ENCODE results near the gene SPSB2. TPM values are rescaled to one million over a fixed set of nuclear protein-coding genes. Genes with fewer than 3 reads are reported as not detected.
A peak's percentile ranks its signal among the peaks of the same experiment; 100 is the strongest.

The SPSB2 gene
- total RNA-seq, 1 experiment from 2014 or later = 9.2 TPM

DNA sequence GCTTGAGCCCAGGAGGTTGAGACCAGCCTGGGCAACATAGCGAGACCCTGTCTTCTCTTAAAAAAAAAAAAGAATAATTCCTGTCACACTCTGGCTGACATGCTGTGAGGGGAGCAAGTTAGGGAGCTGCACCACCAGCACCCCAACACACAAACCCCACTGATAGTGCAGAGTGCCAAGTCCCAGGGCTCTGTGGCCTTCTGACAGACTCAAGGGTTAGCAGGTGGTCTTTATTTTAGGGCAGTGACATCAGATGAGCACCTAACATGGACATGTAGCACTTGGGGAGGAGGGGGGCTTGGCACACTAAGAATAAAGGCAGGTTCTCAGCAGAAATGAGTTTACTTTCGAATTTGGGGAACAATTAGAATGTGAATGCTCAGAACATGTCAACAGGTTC lies 14.3 kb downstream of the SPSB2 start:
- H3K36me3 Mint-ChIP-seq (ENCODE audit: insufficient read depth, unreplicated experiment) = peaks cover 80% of the 10 kb centered on the region
- CTCF ChIA-PET = interaction anchor here (2.7 kb wide), 1 partner anchor 10 kb away, joined by 13 read pairs; no protein-coding TSS in a partner anchor

DNA sequence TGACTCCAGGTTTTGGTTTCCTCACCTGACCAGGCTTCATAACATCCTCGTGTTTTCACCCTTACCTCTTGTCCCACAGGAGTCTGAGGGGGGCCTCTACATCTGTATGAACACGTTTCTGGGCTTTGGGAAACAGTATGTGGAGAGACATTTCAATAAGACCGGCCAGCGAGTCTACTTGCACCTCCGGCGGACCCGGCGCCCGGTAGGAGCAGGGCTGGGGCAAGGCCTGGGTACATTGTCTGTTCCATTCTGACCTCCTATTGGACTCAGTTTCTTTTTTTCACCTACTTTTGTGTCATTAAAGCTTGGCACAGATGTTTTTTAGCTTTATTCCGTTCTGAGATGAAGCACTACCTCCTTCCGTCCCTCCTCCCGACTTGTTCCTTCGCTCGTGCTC lies 17.8 kb downstream of the SPSB2 start:
- Mint-ChIP-seq H3K36me3 (ENCODE audit: insufficient read depth, unreplicated experiment) (peaks cover 52% of the 10 kb centered on the region), H3K4me1 (ENCODE audit: insufficient read depth, unreplicated experiment) (peaks cover 19% of the 10 kb centered on the region), H3K4me3 (ENCODE audit: unreplicated experiment) (no peak overlapping the region), H3K9me3 (ENCODE audit: unreplicated experiment) (no peaks in the 10 kb centered on the region), H3K27me3 (ENCODE audit: insufficient read depth, unreplicated experiment) (no peaks in the 10 kb centered on the region), H3K27ac (ENCODE audit: low read depth, unreplicated experiment) (no peak overlapping the region)
- TF ChIP-seq, protein P1, sequence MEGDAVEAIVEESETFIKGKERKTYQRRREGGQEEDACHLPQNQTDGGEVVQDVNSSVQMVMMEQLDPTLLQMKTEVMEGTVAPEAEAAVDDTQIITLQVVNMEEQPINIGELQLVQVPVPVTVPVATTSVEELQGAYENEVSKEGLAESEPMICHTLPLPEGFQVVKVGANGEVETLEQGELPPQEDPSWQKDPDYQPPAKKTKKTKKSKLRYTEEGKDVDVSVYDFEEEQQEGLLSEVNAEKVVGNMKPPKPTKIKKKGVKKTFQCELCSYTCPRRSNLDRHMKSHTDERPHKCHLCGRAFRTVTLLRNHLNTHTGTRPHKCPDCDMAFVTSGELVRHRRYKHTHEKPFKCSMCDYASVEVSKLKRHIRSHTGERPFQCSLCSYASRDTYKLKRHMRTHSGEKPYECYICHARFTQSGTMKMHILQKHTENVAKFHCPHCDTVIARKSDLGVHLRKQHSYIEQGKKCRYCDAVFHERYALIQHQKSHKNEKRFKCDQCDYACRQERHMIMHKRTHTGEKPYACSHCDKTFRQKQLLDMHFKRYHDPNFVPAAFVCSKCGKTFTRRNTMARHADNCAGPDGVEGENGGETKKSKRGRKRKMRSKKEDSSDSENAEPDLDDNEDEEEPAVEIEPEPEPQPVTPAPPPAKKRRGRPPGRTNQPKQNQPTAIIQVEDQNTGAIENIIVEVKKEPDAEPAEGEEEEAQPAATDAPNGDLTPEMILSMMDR (IDR thresholded peaks at IDR 0.05; ENCODE audit: unreplicated experiment) = no peak
- no TSS peak for BruUV-seq (replicated peaks)
- ChIA-PET POLR2A (interaction anchor here (0.9 to 7.9 kb wide), 2 partner anchors 12 to 17 kb away, joined by 3 to 130 read pairs; partner anchors contain the start of gene TPI1), CTCF (interaction anchor here (0.6 to 7.3 kb wide), 5 partner anchors 14 to 77 kb away, joined by 3 to 40 read pairs (median 3); partner anchors contain the start of gene SPSB2)
- intact Hi-C loops (cut with micrococcal nuclease) = no loop called here
- DNase-seq (ENCODE audit: unreplicated experiment) = no peak

More for the DNA sequence above, 14.3 kb downstream of the SPSB2 start:
- Mint-ChIP-seq H3K9me3 (ENCODE audit: unreplicated experiment) (no peaks in the 10 kb centered on the region), H3K27me3 (ENCODE audit: insufficient read depth, unreplicated experiment) (no peaks in the 10 kb centered on the region), H3K27ac (ENCODE audit: low read depth, unreplicated experiment) (no peak overlapping the region), H3K4me1 (ENCODE audit: insufficient read depth, unreplicated experiment) (peaks cover 8% of the 10 kb centered on the region), H3K4me3 (ENCODE audit: unreplicated experiment) (no peak overlapping the region)
- TF ChIP-seq, protein P1 (IDR thresholded peaks at IDR 0.05; ENCODE audit: unreplicated experiment) = no peak
- no TSS peak for BruUV-seq (replicated peaks)
- intact Hi-C loops (cut with micrococcal nuclease) = no loop called here
- POLR2A ChIA-PET = interaction anchor here (0.8 to 1.5 kb wide), 2 partner anchors 8 to 14 kb away, joined by 3 to 4 read pairs; partner anchors contain the start of gene SPSB2
- no peak for DNase-seq (ENCODE audit: unreplicated experiment)

DNA sequence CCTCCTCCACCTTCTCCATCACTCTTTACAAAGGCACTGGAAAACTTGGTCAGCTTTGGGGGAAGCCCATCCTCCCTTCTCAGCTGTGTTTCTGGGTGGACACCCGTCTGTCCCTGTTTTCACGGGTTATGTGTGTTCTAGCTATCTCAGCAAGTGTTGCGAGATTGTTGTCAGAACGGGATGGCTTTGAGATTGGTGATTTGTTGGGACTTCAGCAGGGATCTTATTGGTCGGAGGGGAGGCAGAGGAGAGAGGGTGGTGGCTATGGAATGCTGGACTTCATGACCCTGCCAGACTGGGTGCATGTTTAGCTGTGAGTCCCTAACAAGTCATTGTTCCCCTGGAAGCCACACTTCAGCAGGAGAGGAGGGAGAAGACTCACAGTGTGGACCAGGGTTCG lies 19.1 kb downstream of the SPSB2 start:
- CTCF ChIA-PET = interaction anchor here (0.6 to 7.3 kb wide), 6 partner anchors 12 to 119 kb away, joined by 3 to 40 read pairs (median 10); partner anchors contain the start of gene SPSB2
- intact Hi-C loops (cut with micrococcal nuclease) = no loop called here
- H3K36me3 Mint-ChIP-seq (ENCODE audit: insufficient read depth, unreplicated experiment) = peaks cover 52% of the 10 kb centered on the region
- H3K27ac Mint-ChIP-seq (ENCODE audit: low read depth, unreplicated experiment) = peak overlapping the region; percentile 90
- no peaks in the 10 kb centered on the region for H3K27me3 Mint-ChIP-seq (ENCODE audit: insufficient read depth, unreplicated experiment)
- no peak for DNase-seq (ENCODE audit: unreplicated experiment)
- peak overlapping the region; percentile 88 for H3K4me3 Mint-ChIP-seq (ENCODE audit: unreplicated experiment)
- POLR2A ChIA-PET = interaction anchor here (0.5 to 7.9 kb wide), 5 partner anchors 13 to 246 kb away, joined by 3 to 130 read pairs (median 11); partner anchors contain the start of genes MLF2 and TPI1
- TF ChIP-seq, protein P1 (IDR thresholded peaks at IDR 0.05; ENCODE audit: unreplicated experiment) = no peak
- BruUV-seq (replicated peaks) = no TSS peak
- H3K4me1 Mint-ChIP-seq (ENCODE audit: insufficient read depth, unreplicated experiment) = peaks cover 31% of the 10 kb centered on the region
- H3K9me3 Mint-ChIP-seq (ENCODE audit: unreplicated experiment) = no peaks in the 10 kb centered on the region

DNA sequence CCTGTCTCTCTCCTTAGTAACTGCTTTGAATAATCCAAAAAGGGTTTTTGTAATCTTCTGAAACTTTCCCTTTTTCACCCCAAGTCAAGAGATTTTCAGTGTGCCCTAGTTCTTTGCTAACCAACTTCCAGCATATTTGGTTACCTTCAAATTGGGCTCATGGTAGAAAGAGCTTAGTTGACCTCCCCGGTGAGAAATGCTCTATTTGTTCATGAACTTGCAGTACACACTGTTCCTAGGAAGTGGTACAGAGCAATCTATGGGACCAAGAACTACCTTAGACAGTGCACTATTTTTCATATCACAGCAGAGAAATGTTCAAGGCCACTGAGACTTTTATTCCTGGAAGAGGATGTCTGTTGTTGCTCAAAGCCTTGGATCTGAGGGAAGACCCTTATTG lies 19.5 kb downstream of the SPSB2 start:
- H3K36me3 Mint-ChIP-seq (ENCODE audit: insufficient read depth, unreplicated experiment) = peaks cover 52% of the 10 kb centered on the region

More for the DNA sequence above, 19.5 kb downstream of the SPSB2 start:
- no TSS peak for BruUV-seq (replicated peaks)
- intact Hi-C loops (cut with micrococcal nuclease) = no loop called here
- H3K27me3 Mint-ChIP-seq (ENCODE audit: insufficient read depth, unreplicated experiment) = no peaks in the 10 kb centered on the region
- peaks cover 31% of the 10 kb centered on the region for H3K4me1 Mint-ChIP-seq (ENCODE audit: insufficient read depth, unreplicated experiment)
- peak overlapping the region; percentile 90 for H3K27ac Mint-ChIP-seq (ENCODE audit: low read depth, unreplicated experiment)
- H3K4me3 Mint-ChIP-seq (ENCODE audit: unreplicated experiment) = peak overlapping the region; percentile 88
- DNase-seq (ENCODE audit: unreplicated experiment) = no peak
- ChIA-PET POLR2A (interaction anchor here (0.5 to 7.9 kb wide), 17 partner anchors 8 to 248 kb away, joined by 3 to 130 read pairs (median 10); partner anchors contain the start of genes COPS7A, MLF2, PTMS and SPSB2), CTCF (interaction anchor here (0.7 to 7.3 kb wide), 8 partner anchors 12 to 283 kb away, joined by 3 to 40 read pairs (median 8); partner anchors contain the start of gene SPSB2)
- no peaks in the 10 kb centered on the region for H3K9me3 Mint-ChIP-seq (ENCODE audit: unreplicated experiment)
- TF ChIP-seq, protein P1 (IDR thresholded peaks at IDR 0.05; ENCODE audit: unreplicated experiment) = no peak
